NT2/D1 (cell line): ENCODE results near the gene MAN2A2.

Source experiments
- SUZ12 ChIP-seq: IDR thresholded peaks from 2 replicates; pipeline ENCODE4 v1.6.1; 2011; ENCODE audit not compliant: insufficient read length, insufficient read depth; ENCODE audit errors: extremely low read depth
- YY1 ChIP-seq: IDR thresholded peaks from 2 replicates; pipeline ENCODE4 v1.6.1; 2011; ENCODE audit not compliant: insufficient read length, insufficient read depth

GRCh38 chr15:90966262-90966661 lies 63.2 kb downstream of the MAN2A2 start:
- TF ChIP-seq YY1 (no peak), SUZ12 (no peak)
